GM12872 (cell line): ENCODE measurements around the gene ACTN1.

Source experiments
- CTCF ChIP-seq: IDR thresholded peaks from 3 replicates; pipeline ENCODE4 v1.5.1; 2011; ENCODE audit warnings: low read depth, mild to moderate bottlenecking, low read length, moderate library complexity; ENCODE audit not compliant: insufficient read depth

ACTN1 gene

GRCh38 chr14:68836082-68836481, 143.0 kb downstream of the ACTN1 start:
- no peak for TF ChIP-seq CTCF

- no peak for TF ChIP-seq CTCF
Measured at GRCh38 chr14:68834816-68835215, 144.3 kb downstream of the ACTN1 start.

DNA sequence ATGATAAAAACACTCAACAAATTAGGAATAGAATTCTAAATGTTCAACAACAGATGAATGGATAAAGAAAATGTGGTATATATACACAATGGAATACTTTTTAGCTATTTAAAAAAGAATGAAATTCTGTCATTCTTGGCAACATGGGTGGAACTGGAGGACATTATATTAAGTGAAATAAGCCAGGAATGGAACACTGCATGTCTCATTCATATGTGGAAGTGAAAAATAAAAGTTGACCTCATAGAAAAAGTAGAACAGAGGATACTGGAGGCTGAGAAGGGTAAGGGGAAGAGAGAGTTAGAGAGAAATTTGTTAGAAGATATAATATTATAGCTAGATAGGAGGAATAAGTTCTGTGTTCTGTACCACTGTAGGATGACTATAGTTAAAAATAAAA, 150.4 kb downstream of the ACTN1 start:
- no peak for TF ChIP-seq CTCF

- TF ChIP-seq CTCF = no peak
Measured at GRCh38 chr14:68825729-68826128, 153.4 kb downstream of the ACTN1 start.

- TF ChIP-seq CTCF = peak; percentile 98
Measured at GRCh38 chr14:68824517-68825347, 154.4 kb downstream of the ACTN1 start.

- no peak for TF ChIP-seq CTCF
Measured at GRCh38 chr14:68824207-68824516, 154.9 kb downstream of the ACTN1 start.
